Right atrium auricular region (tissue), 2 donors: ENCODE data around the gene CAMTA1. TPM values are rescaled to one million over a fixed set of nuclear protein-coding genes. Genes with fewer than 3 reads are reported as not detected.

ENCODE experiments used
- DNase-seq: peaks from one replicate; pipeline ENCODE4 v3.0.0-alpha.2; 2019; ENCODE audit warnings: low spot score
- H3K27ac ChIP-seq, 2 donors: fragments of 200-600 bp; sonication (generic); 1 replicate in 1 of 2; 2 replicates in 1 of 2; pipeline ENCODE4 v1.5.1; 2016 to 2019
- H3K27me3 ChIP-seq, 2 donors: fragments of 200-600 bp; sonication (generic); one replicate each; pipeline versions ENCODE4 v1.5.1 to v1.6.0; 2017 to 2019
- H3K36me3 ChIP-seq: fragments of 200-600 bp; sonication (generic); one replicate; pipeline ENCODE4 v1.5.1; 2016
- H3K4me1 ChIP-seq, 2 donors: fragments of 200-600 bp; sonication (generic); one replicate each; pipeline versions ENCODE4 v1.5.1 to v1.6.0; 2017 to 2019
- H3K4me3 ChIP-seq, 2 donors: fragments of 200-600 bp; sonication (generic); 1 replicate in 1 of 2; 2 replicates in 1 of 2; pipeline ENCODE4 v1.5.1; 2017 to 2019; ENCODE audit warnings: mild to moderate bottlenecking in 1 of 2, moderate library complexity in 1 of 2
- H3K9me3 ChIP-seq, 2 donors: fragments of 200-600 bp; sonication (generic); one replicate each; pipeline ENCODE4 v1.5.1; 2019
- CTCF ChIP-seq, 2 donors: fragments of 200-600 bp; sonication (generic); IDR thresholded peaks; one replicate each; pipeline ENCODE4 v1.5.1; 2019; ENCODE audit warnings: antibody characterized with exemption in 2 of 2
- total RNA-seq, 2 donors: library from RNA; depleted of rRNA; stranded (reverse); fragments of >200 nt; gene quantifications; one replicate each; pipeline ENCODE4 v1.1.0, GENCODE V29; 2016

The CAMTA1 gene
- total RNA-seq, 2 donors from 2014 or later: 132 to 190 TPM

GRCh38 chr1:7648761-7649384 is 863.6 kb downstream of the CAMTA1 start:
- TF ChIP-seq CTCF (IDR thresholded peaks at IDR 0.05): no peak
- Histone ChIP-seq H3K4me1 (peaks cover 0 to 39% of the 10 kb centered on the region in 2 donors), H3K36me3 (no peaks in the 10 kb centered on the region), H3K27me3 (no peaks in the 10 kb centered on the region), H3K9me3 (no peaks in the 10 kb centered on the region), H3K4me3 (no peak overlapping the region), H3K27ac (peak overlapping the region in 1 of 2 donors; percentile 54)
- peak; percentile 73 for DNase-seq

- no peak overlapping the region for H3K27ac ChIP-seq
- DNase-seq: no peak
- H3K4me1 ChIP-seq: peaks cover 0 to 25% of the 10 kb centered on the region in 2 donors
- no peak for TF ChIP-seq CTCF (IDR thresholded peaks at IDR 0.05)
- no peaks in the 10 kb centered on the region for H3K9me3 ChIP-seq
- no peaks in the 10 kb centered on the region for H3K27me3 ChIP-seq
- H3K36me3 ChIP-seq: no peaks in the 10 kb centered on the region
- no peak overlapping the region for H3K4me3 ChIP-seq
Measured at GRCh38 chr1:7650801-7651200, 865.5 kb downstream of the CAMTA1 start.

GRCh38 chr1:7651203-7651602 is 865.9 kb downstream of the CAMTA1 start:
- no peaks in the 10 kb centered on the region for H3K27me3 ChIP-seq
- no peaks in the 10 kb centered on the region for H3K9me3 ChIP-seq
- TF ChIP-seq CTCF (IDR thresholded peaks at IDR 0.05): no peak
- no peak overlapping the region for H3K27ac ChIP-seq
- DNase-seq: no peak
- H3K4me1 ChIP-seq: peaks cover 0 to 24% of the 10 kb centered on the region in 2 donors
- H3K36me3 ChIP-seq: no peaks in the 10 kb centered on the region
- H3K4me3 ChIP-seq: no peak overlapping the region

GRCh38 chr1:7652061-7652460 is 866.8 kb downstream of the CAMTA1 start:
- Histone ChIP-seq H3K27me3 (no peaks in the 10 kb centered on the region), H3K4me3 (no peak overlapping the region), H3K36me3 (no peaks in the 10 kb centered on the region), H3K4me1 (peaks cover 0 to 24% of the 10 kb centered on the region in 2 donors), H3K27ac (no peak overlapping the region), H3K9me3 (no peaks in the 10 kb centered on the region)
- no peak for DNase-seq
- TF ChIP-seq CTCF (IDR thresholded peaks at IDR 0.05): no peak

GRCh38 chr1:7652515-7653098 is 867.4 kb downstream of the CAMTA1 start:
- no peaks in the 10 kb centered on the region for H3K36me3 ChIP-seq
- no peak for DNase-seq
- no peak overlapping the region for H3K27ac ChIP-seq
- no peaks in the 10 kb centered on the region for H3K9me3 ChIP-seq
- H3K4me3 ChIP-seq: no peak overlapping the region
- H3K27me3 ChIP-seq: no peaks in the 10 kb centered on the region
- TF ChIP-seq CTCF (IDR thresholded peaks at IDR 0.05): no peak
- peaks cover 0 to 20% of the 10 kb centered on the region in 2 donors for H3K4me1 ChIP-seq
